ENCODE data around the gene HLA-E. TPM values are rescaled to one million over a fixed set of nuclear protein-coding genes. Genes with fewer than 3 reads are reported as not detected.
"Not testable (repeated sequence)": the region's sequence is repeated elsewhere in the genome, so short reads cannot be mapped to it uniquely, and the experiment has no call there.

The HLA-E gene
- total and polyA plus RNA-seq, 5 experiments from 2014 or later, result 1,291 to 2,977 (median 2,699) TPM

GRCh38 chr6:30494291-30494861, 5.1 kb downstream of the HLA-E start:
- peak overlapping the region; percentile 87 to 100 (median 95) for H3K27ac Mint-ChIP-seq
- POLR2A ChIA-PET, result interaction anchor here (0.6 to 12.2 kb wide), 13 partner anchors 12 to 376 kb away, joined by 3 to 540 read pairs (median 15); partner anchors contain the start of genes GNL1, MDC1 and PRR3
- H3K4me3 Mint-ChIP-seq, result peak overlapping the region; percentile 81 to 100 (median 98)
- DNase-seq (peak in 4 of 10 donors; percentile 17 to 43 (median 33)), ATAC-seq (no peak)
- no peaks in the 10 kb centered on the region for H3K9me3 Mint-ChIP-seq
- peaks cover 19 to 50% (median 30%) of the 10 kb centered on the region in 3 donors for H3K36me3 Mint-ChIP-seq
- no peaks in the 10 kb centered on the region for H3K27me3 Mint-ChIP-seq
- peaks cover 49 to 83% (median 73%) of the 10 kb centered on the region in 4 donors for H3K4me1 Mint-ChIP-seq

DNA sequence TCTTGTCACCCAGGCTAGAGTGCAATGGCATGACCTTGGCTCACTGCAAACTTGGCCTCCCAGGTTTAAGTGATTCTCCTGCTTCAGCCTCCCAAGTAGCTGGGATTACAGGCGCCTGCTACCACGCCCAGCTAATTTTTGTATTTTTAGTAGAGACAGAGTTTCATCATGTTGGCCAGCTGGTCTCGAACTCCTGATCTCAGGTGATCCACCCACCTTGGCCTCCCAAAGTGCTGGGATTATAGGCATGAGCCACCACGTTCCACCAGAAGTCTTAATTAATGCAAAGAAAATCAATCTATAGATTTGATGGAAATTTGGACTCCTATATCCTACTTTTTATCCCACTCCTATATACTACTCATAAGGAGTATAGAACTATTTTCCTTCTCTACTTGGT, 5.8 kb downstream of the HLA-E start:
- peak overlapping the region; percentile 9 to 100 (median 96) for H3K4me3 Mint-ChIP-seq
- H3K27me3 Mint-ChIP-seq, ATAC-seq, DNase-seq, H3K9me3 Mint-ChIP-seq: not testable (repeated sequence)
- H3K36me3 Mint-ChIP-seq, result peaks cover 17 to 45% (median 29%) of the 10 kb centered on the region in 3 donors
- peaks cover 49 to 90% (median 77%) of the 10 kb centered on the region in 4 donors for H3K4me1 Mint-ChIP-seq
- peak overlapping the region; percentile 87 to 100 (median 95) for H3K27ac Mint-ChIP-seq
- POLR2A ChIA-PET, result interaction anchor here (5.9 to 12.2 kb wide), 5 partner anchors 12 to 61 kb away, joined by 33 to 540 read pairs (median 211); partner anchors contain the start of genes GNL1 and PRR3

DNA sequence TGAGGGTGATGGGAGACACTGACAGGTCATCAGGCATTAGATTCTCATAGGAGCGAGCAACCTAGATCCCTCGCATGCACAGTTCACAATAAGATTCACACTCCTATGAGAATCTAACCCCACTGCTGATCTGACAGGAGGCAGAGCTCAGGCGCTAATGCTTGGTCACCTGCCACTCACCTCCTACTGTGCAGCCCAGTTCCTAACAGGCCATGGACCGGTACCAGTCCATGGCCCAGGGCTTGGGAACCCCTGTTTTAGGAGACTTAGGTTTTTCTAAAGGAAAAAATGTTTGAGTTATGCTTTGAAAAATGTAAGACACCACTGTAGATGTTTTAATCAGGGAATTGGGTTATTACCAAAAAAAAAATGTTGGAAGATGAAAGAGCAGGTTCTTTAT, 6.7 kb downstream of the HLA-E start:
- DNase-seq (no peak), ATAC-seq (no peak)
- H3K27me3 Mint-ChIP-seq, result no peaks in the 10 kb centered on the region
- peaks cover 54 to 91% (median 82%) of the 10 kb centered on the region in 4 donors for H3K4me1 Mint-ChIP-seq
- H3K36me3 Mint-ChIP-seq, result peaks cover 10 to 36% (median 20%) of the 10 kb centered on the region in 3 donors
- no peaks in the 10 kb centered on the region for H3K9me3 Mint-ChIP-seq
- peak overlapping the region in 8 of 10 donors; percentile 16 to 97 (median 84) for H3K27ac Mint-ChIP-seq
- POLR2A ChIA-PET, result interaction anchor here (0.6 to 12.2 kb wide), 5 partner anchors 11 to 130 kb away, joined by 3 to 540 read pairs (median 211); no protein-coding TSS in a partner anchor
- peak overlapping the region in 7 of 10 donors; percentile 4 to 95 (median 31) for H3K4me3 Mint-ChIP-seq

- not testable (repeated sequence) for ATAC-seq, H3K9me3 Mint-ChIP-seq, DNase-seq, H3K27me3 Mint-ChIP-seq
- H3K4me1 Mint-ChIP-seq, result peaks cover 50 to 81% (median 76%) of the 10 kb centered on the region in 4 donors
- peak overlapping the region in 1 of 10 donors; percentile 19 for H3K4me3 Mint-ChIP-seq
- H3K36me3 Mint-ChIP-seq, result peaks cover 6 to 24% (median 7%) of the 10 kb centered on the region in 3 donors
- POLR2A ChIA-PET, result interaction anchor here (8.2 to 12.2 kb wide), 4 partner anchors 10 to 43 kb away, joined by 210 to 540 read pairs (median 212); no protein-coding TSS in a partner anchor
- H3K27ac Mint-ChIP-seq, result peak overlapping the region in 9 of 10 donors; percentile 12 to 97 (median 77)
Observed at GRCh38 chr6:30497261-30497599, 7.9 kb downstream of the HLA-E start.

- Mint-ChIP-seq H3K27ac (peak overlapping the region in 7 of 10 donors; percentile 25 to 97 (median 74)), H3K27me3 (no peaks in the 10 kb centered on the region), H3K9me3 (no peaks in the 10 kb centered on the region), H3K4me3 (no peak overlapping the region), H3K4me1 (peaks cover 46 to 76% (median 71%) of the 10 kb centered on the region in 4 donors), H3K36me3 (peaks cover under 1 to 19% (median 3%) of the 10 kb centered on the region in 3 donors)
- ATAC-seq (no peak), DNase-seq (no peak)
- POLR2A ChIA-PET, result interaction anchor here (8.6 to 12.2 kb wide), 3 partner anchors 9 to 43 kb away, joined by 210 to 540 read pairs (median 211); no protein-coding TSS in a partner anchor
Observed at GRCh38 chr6:30497714-30498113, 8.4 kb downstream of the HLA-E start.

DNA sequence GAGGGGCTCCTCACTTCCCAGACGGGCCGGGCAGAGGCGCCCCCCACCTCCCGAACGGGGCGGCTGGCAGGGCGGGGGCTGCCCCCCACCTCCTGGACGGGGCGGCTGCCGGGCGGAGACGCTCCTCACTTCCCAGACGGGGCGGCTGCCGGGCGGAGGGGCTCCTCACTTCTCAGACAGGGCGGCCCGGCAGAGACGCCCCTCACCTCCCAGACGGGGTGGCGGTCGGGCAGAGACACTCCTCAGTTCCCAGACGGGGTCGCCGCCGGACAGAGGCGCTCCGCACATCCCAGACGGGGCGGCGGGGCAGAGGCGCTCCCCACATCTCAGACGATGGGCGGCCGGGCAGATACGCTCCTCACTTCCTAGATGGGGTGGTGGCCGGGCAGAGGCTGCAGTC, 9.4 kb downstream of the HLA-E start:
- not testable (repeated sequence) for DNase-seq, H3K4me3 Mint-ChIP-seq, H3K27ac Mint-ChIP-seq, H3K27me3 Mint-ChIP-seq, H3K9me3 Mint-ChIP-seq, ATAC-seq
- Mint-ChIP-seq H3K4me1 (peaks cover 42 to 68% (median 64%) of the 10 kb centered on the region in 4 donors), H3K36me3 (peaks cover 0 to 10% (median 2%) of the 10 kb centered on the region in 3 donors)
- POLR2A ChIA-PET, result interaction anchor here (0.9 to 16.3 kb wide), 3 partner anchors 7 to 24 kb away, joined by 6 to 540 read pairs (median 142); partner anchors contain the start of gene HLA-E

DNA sequence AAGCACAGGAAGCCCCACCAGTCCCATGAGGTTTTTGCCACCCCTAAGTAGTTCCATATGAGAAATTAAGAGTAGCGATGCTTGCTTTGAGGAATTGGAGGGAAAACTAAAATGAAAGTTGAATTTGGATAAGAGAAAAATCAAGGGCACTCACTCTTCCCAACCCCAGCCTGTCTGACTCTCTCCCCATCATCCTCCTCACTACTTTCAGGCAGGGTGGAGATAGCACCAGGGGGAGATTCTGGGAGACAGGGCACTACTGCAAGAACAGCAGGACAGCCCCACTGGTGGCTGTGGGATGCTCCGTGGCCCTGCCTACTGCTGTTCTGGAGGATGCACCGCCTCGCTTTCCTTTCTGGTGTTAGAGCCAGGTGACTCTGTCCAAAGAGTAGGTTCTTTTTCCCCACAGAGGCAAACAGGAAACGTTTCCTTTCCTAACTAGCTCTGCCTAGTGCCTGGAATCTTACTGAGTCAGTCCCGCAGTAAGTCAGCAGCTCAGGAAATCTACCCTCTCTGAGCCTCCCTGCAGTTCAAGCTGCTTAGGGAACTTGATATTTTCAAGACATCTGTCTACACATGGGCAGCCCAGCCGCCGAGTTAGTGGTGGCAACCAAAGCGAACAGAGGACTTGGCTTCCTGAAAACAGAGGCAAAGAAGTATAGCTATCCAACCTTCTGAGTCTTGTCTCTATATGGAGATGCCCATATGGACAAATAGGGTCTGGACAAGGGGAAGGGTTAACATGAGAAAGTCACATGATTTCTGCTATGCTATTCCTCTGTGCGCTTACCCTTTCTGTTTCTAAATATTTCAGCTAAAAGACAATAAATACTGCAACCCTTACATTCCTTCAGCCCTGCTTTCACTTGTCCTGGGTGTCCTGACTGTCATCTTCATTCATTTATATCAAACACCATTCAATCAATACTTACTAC, 11.4 kb downstream of the HLA-E start:
- Mint-ChIP-seq H3K9me3 (no peaks in the 10 kb centered on the region), H3K4me1 (peaks cover 28 to 53% (median 47%) of the 10 kb centered on the region in 4 donors), H3K4me3 (peak overlapping the region; percentile 73 to 89 (median 82)), H3K27me3 (no peaks in the 10 kb centered on the region), H3K27ac (peak overlapping the region in 9 of 10 donors; percentile 73 to 91 (median 89)), H3K36me3 (no peaks in the 10 kb centered on the region)
- POLR2A ChIA-PET, result interaction anchor here (0.6 to 16.3 kb wide), 12 partner anchors 9 to 819 kb away, joined by 3 to 540 read pairs (median 5); partner anchors contain the start of genes GNL1 and HLA-E
- peak; percentile 67 to 81 for ATAC-seq
- DNase-seq, result no peak

DNA sequence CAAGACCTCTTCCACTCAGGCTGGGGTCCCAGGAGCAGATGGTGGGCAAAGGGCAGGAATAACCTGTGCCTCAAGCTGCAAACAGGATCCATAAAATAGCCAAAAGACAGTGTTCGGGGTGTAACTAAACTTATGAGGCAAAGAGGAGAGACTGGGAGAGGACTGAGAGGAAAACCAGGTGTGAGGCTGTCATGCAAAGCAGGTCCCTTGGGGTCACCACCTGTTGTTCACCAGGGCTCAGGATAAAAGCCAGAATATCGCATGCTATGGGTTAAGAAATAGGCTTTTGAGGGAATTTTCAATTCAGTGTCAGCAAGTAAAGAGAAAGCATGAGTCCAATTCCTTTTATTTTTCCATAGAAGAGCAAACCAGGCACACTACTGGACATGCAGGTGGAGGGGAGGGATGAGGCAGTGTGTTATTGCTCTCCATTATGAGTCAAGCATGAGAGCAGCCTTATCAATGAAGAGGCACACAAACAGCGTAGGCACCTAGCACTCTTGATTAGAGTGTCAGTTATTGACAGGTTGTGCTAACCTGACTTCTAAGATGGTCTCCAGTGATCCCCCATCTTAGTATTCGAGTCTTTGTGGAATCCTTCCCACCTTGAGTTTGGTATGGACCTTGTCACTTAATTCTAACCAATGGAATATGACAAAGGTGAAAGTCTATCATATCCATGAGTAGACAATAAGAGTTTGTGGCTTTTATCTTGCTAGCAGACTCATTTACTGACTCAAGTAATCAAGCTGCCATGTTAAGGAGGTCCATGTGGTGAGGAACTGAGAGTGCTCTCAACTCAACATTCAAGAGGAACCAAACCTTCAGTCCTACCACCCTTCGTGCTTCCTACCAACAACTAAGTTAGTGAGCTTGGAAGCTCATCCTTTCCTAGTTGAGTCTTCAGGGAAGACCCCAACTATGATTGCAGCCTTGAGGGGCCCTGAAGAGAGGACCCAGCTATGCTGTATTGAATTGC, 18.8 kb downstream of the HLA-E start:
- H3K4me1 Mint-ChIP-seq, result peaks cover 22 to 71% (median 62%) of the 10 kb centered on the region in 4 donors
- H3K27me3 Mint-ChIP-seq, result peaks cover 0 to 2% (median 0%) of the 10 kb centered on the region in 5 donors
- H3K9me3 Mint-ChIP-seq, result no peaks in the 10 kb centered on the region
- peak overlapping the region; percentile 53 to 96 (median 88) for H3K27ac Mint-ChIP-seq
- no peaks in the 10 kb centered on the region for H3K36me3 Mint-ChIP-seq
- ATAC-seq (no peak), DNase-seq (no peak)
- POLR2A ChIA-PET, result interaction anchor here (0.6 to 16.3 kb wide), 7 partner anchors 5 to 374 kb away, joined by 3 to 540 read pairs (median 42); partner anchors contain the start of gene HLA-E
- H3K4me3 Mint-ChIP-seq, result peak overlapping the region; percentile 65 to 87 (median 76)

GRCh38 chr6:30508890-30509736, 19.8 kb downstream of the HLA-E start:
- POLR2A ChIA-PET, result interaction anchor here (0.7 to 16.3 kb wide), 10 partner anchors 6 to 222 kb away, joined by 3 to 540 read pairs (median 7); partner anchors contain the start of gene HLA-E
- Mint-ChIP-seq H3K9me3 (no peaks in the 10 kb centered on the region), H3K27me3 (peaks cover 0 to 2% (median 0%) of the 10 kb centered on the region in 5 donors), H3K4me1 (peaks cover 22 to 76% (median 65%) of the 10 kb centered on the region in 4 donors), H3K27ac (peak overlapping the region; percentile 53 to 96 (median 88)), H3K4me3 (peak overlapping the region; percentile 65 to 87 (median 76)), H3K36me3 (no peaks in the 10 kb centered on the region)
- DNase-seq (peak in 5 of 10 donors; percentile 53 to 87 (median 86)), ATAC-seq (peak; percentile 88 to 90)

GRCh38 chr6:30510419-30511168, 21.3 kb downstream of the HLA-E start:
- H3K9me3 Mint-ChIP-seq, result no peaks in the 10 kb centered on the region
- H3K36me3 Mint-ChIP-seq, result no peaks in the 10 kb centered on the region
- POLR2A ChIA-PET, result interaction anchor here (1.0 to 16.3 kb wide), 7 partner anchors 7 to 220 kb away, joined by 3 to 540 read pairs (median 42); partner anchors contain the start of gene HLA-E
- peak overlapping the region in 8 of 10 donors; percentile 59 to 75 (median 68) for H3K4me3 Mint-ChIP-seq
- H3K27me3 Mint-ChIP-seq, result peaks cover 0 to 2% (median 0%) of the 10 kb centered on the region in 5 donors
- ATAC-seq (no peak), DNase-seq (no peak)
- H3K27ac Mint-ChIP-seq, result peak overlapping the region in 9 of 10 donors; percentile 35 to 93 (median 86)
- H3K4me1 Mint-ChIP-seq, result peaks cover 26 to 90% (median 76%) of the 10 kb centered on the region in 4 donors
